Thymus (tissue), 11 donors: Measurements from ENCODE around the gene DGKG. TPM values are rescaled to one million over a fixed set of nuclear protein-coding genes. Genes with fewer than 3 reads are reported as not detected.

Experiments
- DNase-seq, 9 donors: peaks; one replicate each; pipeline ENCODE4 v3.0.0-alpha.2; 2013; ENCODE audit warnings: low spot score in 9 of 9, low read depth in 6 of 9, missing footprints in 1 of 9
- H3K27ac ChIP-seq, 2 donors: one replicate each; pipeline ENCODE4 v1.5.1; 2013; ENCODE audit warnings: control low read depth in 1 of 2, low read depth in 1 of 2, low read length in 1 of 2, mild to moderate bottlenecking in 1 of 2, moderate library complexity in 1 of 2
- H3K27me3 ChIP-seq, 2 donors: one replicate each; pipeline ENCODE4 v1.5.1; 2013; ENCODE audit warnings: low read length in 1 of 2; ENCODE audit not compliant: control insufficient read depth in 2 of 2, insufficient read depth in 1 of 2
- H3K36me3 ChIP-seq, 2 donors: one replicate each; pipeline ENCODE4 v1.5.1; 2013; ENCODE audit warnings: low read length in 1 of 2, mild to moderate bottlenecking in 1 of 2, moderate library complexity in 1 of 2; ENCODE audit not compliant: control insufficient read depth in 2 of 2, insufficient read depth in 2 of 2
- H3K4me1 ChIP-seq, 2 donors: one replicate each; pipeline ENCODE4 v1.5.1; 2013; ENCODE audit warnings: low read length in 2 of 2; ENCODE audit not compliant: control insufficient read depth in 2 of 2, insufficient read depth in 2 of 2
- H3K4me3 ChIP-seq, 2 donors: one replicate each; pipeline ENCODE4 v1.5.1; 2013; ENCODE audit warnings: low read length in 2 of 2, control low read depth in 1 of 2, mild to moderate bottlenecking in 1 of 2
- H3K9me3 ChIP-seq, 2 donors: one replicate each; pipeline ENCODE4 v1.5.1; 2013; ENCODE audit warnings: low read length in 1 of 2, mild to moderate bottlenecking in 1 of 2; ENCODE audit not compliant: control insufficient read depth in 2 of 2, insufficient read depth in 1 of 2
- WGBS: extraction: QIAGEN DNeasy Blood & Tissue Kit; methylation state at CpG from one replicate; pipeline ENCODE4 v1.1.7; 2013; 5-methylcytosine and 5-hydroxymethylcytosine counted together
- polyA plus RNA-seq: library from polyadenylated mRNA; stranded (reverse); fragments of 200-250 nt; gene quantifications from one replicate; pipeline ENCODE4 v1.2.3, GENCODE V29; 2013
- total RNA-seq: library from RNA; stranded (reverse); fragments of 120-200 nt; gene quantifications from one replicate; pipeline ENCODE4 v1.2.4, GENCODE V29; 2013
- donor health status: healthy.

The DGKG gene
- total and polyA plus RNA-seq, 2 donors = 1.1 to 1.6 TPM

DNA sequence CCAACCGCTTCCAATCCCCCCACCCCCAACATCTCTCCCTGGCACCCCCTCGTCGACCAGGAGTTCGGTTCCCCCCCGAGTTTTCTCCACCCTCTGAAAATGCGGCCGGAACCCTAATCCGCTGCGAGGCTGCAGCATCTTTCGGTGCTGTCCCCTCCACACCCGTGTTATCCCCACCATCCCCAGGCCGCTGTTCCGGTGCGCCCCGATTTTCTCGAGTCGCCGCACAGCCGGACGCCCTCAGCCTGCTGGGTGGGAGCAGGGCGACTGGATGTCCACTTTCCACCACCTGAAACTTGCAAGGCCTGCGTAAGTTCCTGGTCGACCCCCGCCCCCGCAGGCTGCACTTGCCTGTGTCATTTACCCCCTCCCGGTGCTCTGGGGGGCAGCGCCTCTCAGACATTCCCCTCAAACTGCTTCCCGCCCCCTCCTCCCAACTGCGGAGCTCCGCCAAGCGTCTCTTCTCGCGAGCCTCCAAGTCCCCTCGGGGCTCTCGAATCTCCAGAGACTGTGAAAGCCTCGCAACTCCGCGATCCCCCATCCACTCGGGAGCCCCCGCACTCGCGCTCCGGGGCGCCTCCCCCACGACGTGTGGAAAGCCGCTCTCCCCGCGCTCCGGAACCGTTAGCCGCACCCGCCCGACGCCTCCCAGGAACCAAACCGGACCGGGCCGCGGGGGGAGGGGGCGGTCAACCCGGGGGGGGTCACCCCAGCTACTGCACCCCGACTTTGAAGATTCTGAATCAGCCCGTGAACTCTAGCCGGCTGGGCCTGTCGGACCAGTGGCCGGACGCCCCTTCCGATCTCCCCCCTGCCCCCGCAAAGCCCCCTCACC is 253.7 kb downstream of the DGKG start:
- H3K36me3 ChIP-seq = no peaks in the 10 kb centered on the region
- peaks cover 7 to 40% of the 10 kb centered on the region in 2 donors for H3K4me1 ChIP-seq
- peaks cover 0 to 11% of the 10 kb centered on the region in 2 donors for H3K9me3 ChIP-seq
- peak overlapping the region; percentile 47 to 60 for H3K4me3 ChIP-seq
- H3K27me3 ChIP-seq = peaks cover 62 to 80% of the 10 kb centered on the region in 2 donors
- DNase-seq = peak in 3 of 9 donors; percentile 14 to 50 (median 29)
- no peak overlapping the region for H3K27ac ChIP-seq
- under 1% methylated on average over 69 of the region's 69 CpGs for WGBS

DNA sequence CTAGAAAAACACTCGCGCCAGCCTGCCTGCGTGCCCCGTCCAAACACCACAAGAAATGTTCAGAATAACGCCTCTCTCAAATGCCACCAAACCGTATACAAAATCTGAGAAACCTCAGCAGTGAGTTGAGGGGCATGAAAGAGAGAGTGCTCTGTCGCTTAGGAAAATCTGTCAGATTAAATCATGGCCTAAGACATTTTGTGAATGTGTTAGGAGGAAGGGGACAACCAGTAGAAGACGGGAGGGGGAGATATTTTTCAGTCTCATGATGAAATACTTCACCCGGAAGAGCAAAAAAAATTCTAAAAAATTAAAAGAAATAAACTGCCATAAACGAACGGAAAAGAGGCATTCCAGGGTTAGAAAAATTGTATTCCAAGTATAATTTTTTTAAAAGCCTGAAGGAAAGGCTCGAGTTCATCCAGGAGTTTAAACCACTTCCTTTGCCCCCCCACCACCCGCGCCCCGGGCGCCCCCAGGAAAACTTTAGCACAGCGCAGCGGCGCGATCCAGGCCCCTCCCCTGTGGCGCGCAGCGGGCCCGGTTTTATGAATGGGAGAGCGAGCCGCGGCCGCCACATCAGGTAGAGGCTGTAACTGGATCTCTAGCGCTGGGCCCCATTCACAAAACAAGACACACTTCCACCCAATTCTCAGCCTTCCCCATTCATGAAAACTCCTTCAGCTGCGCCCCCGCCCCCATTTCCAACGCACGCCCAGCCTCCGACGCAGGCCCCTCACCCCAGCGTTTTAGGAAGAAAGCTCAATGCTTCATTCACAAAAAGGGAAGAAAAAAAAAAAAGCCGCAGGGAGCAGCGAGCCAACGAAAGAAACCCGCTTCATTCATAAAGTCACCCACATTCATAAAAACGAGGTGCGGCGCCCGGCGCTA is 254.6 kb downstream of the DGKG start:
- WGBS = 2% methylated on average over 45 of the region's 45 CpGs
- H3K4me1 ChIP-seq = peaks cover 7 to 40% of the 10 kb centered on the region in 2 donors

DNA sequence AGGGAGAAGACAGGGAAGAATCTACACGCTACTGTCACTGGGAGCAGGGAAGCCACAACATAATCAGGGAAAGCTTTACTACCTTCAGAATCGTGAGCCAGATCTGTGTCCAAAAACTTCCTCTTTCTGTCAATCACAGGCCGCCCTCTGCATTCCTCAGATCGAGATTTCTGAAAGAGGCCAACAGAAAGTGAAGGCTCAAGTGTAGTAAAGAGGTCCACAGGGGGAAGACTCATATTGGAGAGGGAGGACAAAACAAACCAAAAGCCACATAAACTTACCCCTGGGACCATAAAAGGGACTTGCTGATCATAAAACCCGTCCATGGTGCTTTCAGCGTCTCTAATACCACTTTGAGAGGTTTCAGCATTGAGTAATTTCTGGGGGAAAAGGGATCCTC is 256.5 kb downstream of the DGKG start:
- Histone ChIP-seq H3K36me3 (no peaks in the 10 kb centered on the region), H3K9me3 (peaks cover 0 to 11% of the 10 kb centered on the region in 2 donors), H3K27ac (no peak overlapping the region), H3K4me3 (no peak overlapping the region), H3K27me3 (peaks cover 39 to 54% of the 10 kb centered on the region in 2 donors), H3K4me1 (peaks cover 7 to 34% of the 10 kb centered on the region in 2 donors)
- 70% methylated on average over 6 of the region's 6 CpGs for WGBS
- no peak for DNase-seq

More for the DNA sequence above, 254.6 kb downstream of the DGKG start:
- Histone ChIP-seq H3K27ac (peak overlapping the region in 1 of 2 donors; percentile 21), H3K36me3 (no peaks in the 10 kb centered on the region), H3K4me3 (peak overlapping the region; percentile 47 to 60), H3K27me3 (peaks cover 58 to 72% of the 10 kb centered on the region in 2 donors), H3K9me3 (peaks cover 0 to 11% of the 10 kb centered on the region in 2 donors)
- peak; percentile 24 to 85 (median 63) for DNase-seq

DNA sequence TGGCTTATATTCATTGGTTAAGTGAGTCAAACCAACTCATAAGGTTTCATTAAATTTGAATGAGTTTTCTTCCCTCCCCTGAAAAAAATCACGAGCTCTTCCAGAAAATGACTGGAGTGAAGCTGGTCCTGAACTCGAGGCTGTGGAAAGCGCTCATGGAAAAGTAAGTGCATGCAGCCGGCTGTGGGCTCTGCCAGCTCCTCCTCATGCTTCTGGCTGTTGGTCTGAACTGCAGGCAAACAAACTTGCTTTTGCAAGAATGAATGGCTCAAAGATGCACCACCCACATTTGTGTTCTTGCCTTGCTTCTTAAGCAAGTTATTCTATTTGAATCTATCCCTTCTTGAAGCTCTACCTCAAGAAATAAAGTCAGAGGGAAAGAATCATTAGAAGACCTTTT is 259.3 kb downstream of the DGKG start:
- DNase-seq = no peak
- H3K9me3 ChIP-seq = peaks cover 0 to 3% of the 10 kb centered on the region in 2 donors
- no peaks in the 10 kb centered on the region for H3K36me3 ChIP-seq
- H3K4me1 ChIP-seq = peaks cover 0 to 14% of the 10 kb centered on the region in 2 donors
- peaks cover 19 to 37% of the 10 kb centered on the region in 2 donors for H3K27me3 ChIP-seq
- no peak overlapping the region for H3K4me3 ChIP-seq
- 96% methylated on average over 4 of the region's 4 CpGs for WGBS
- no peak overlapping the region for H3K27ac ChIP-seq

DNA sequence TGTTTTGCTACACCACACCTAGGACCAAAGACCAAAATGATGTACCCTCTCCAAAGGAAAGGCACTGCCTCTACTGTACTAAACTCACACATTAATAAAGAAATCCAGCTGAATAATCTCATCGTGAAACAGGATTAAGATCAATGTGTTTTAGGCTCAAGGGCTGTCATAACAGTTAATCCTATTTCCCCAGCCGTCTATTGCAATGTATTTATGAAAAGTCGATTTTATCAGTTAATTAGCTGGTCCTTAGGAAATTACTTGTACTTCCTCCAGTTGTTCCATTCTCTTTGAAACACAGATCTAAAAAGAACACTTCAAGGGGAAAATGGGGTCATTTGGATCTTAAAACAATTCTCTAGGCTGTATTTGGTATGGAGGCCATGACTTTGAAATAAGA is 261.6 kb downstream of the DGKG start:
- H3K9me3 ChIP-seq = no peaks in the 10 kb centered on the region
- H3K27me3 ChIP-seq = peaks cover under 1 to 22% of the 10 kb centered on the region in 2 donors
- H3K27ac ChIP-seq = no peak overlapping the region
- H3K36me3 ChIP-seq = no peaks in the 10 kb centered on the region
- 90% methylated on average over 3 of the region's 3 CpGs for WGBS
- peaks cover 3 to 28% of the 10 kb centered on the region in 2 donors for H3K4me1 ChIP-seq
- DNase-seq = no peak
- H3K4me3 ChIP-seq = no peak overlapping the region

DNA sequence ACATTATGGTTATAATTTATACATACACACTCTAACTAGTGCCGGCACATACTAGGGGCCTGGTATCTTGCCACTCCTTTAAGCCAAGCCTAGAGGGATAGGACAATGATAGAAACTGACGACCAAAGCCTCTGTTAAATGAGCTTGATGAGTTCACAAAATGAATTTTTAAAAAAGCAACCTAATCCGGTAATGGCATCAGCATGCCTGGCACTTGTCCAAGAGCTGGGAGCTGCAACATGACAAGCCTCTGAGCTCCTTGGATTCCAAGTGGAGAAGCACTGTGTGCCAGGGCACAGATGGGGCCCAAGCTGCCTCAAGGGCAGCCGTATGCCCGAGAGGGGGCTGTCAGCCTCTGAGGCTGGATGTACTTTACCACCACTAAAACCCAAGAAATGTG is 262.9 kb downstream of the DGKG start:
- Histone ChIP-seq H3K4me1 (peaks cover 3 to 29% of the 10 kb centered on the region in 2 donors), H3K4me3 (no peak overlapping the region), H3K27ac (no peak overlapping the region), H3K9me3 (no peaks in the 10 kb centered on the region), H3K27me3 (peaks cover 0 to 20% of the 10 kb centered on the region in 2 donors), H3K36me3 (no peaks in the 10 kb centered on the region)
- DNase-seq = no peak
- 94% methylated on average over 5 of the region's 5 CpGs for WGBS

DNA sequence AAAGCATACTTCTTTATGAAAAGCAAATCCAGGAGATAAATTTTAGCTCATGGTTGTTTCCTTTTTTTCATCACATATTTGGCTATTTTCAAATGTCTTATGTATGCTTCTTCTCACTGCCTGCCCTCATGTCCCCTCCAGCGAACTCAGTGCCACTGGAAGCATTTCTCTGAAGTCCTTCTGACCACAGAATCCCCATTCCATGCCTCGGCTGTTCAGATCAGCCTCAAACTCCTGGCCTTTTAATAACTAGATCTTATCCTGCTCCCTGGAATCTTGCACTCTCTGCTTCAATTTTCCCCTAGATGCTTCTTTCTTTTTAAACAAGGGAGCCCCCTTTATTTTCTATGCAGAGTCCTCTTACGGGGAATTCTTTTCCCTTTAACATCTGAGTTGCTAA is 263.3 kb downstream of the DGKG start:
- H3K27ac ChIP-seq = no peak overlapping the region
- 95% methylated on average over 3 of the region's 3 CpGs for WGBS
- H3K27me3 ChIP-seq = peaks cover 0 to 18% of the 10 kb centered on the region in 2 donors
- H3K9me3 ChIP-seq = no peaks in the 10 kb centered on the region
- H3K36me3 ChIP-seq = no peaks in the 10 kb centered on the region
- DNase-seq = no peak
- no peak overlapping the region for H3K4me3 ChIP-seq
- peaks cover 3 to 29% of the 10 kb centered on the region in 2 donors for H3K4me1 ChIP-seq

DNA sequence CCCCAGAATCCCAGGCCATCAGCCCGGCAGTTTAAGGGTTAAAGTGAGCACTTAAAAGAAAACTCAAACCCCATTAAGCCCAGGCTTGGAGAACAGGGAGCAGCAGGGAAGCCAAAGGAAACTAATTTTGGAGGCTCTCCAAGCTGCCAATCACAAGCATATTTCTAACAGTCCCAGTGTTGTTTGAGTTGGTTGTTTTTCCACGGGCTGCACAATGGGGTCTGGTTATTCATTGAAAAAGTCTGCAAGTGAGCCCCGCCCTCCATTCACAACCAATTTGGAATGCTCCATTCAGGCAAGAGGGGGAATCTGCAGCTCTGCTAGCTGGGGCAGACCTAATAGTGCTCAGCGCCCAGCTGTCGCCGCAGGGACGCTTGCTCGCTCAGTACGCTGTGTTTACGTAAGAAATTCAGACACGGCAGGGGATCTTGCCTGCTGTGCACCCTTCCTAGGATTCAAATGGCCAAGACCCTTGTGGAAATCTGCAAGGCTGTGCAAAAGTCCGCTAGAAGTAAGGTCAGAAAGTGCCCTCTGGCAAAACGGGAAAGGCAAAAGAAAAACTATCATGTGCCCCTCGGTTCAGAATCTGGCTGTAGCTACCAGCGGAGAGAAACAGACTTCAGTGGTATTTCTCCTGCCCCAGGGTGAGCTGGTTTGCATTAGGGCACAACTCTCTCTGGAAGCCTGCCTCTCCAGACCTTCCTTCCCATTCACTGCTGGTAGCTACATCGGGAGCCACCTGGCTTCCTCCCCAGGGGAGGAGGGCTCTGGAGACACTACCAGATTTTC is 264.2 kb downstream of the DGKG start:
- Histone ChIP-seq H3K4me3 (peak overlapping the region in 1 of 2 donors; percentile 13), H3K27me3 (peaks cover 0 to 18% of the 10 kb centered on the region in 2 donors), H3K9me3 (no peaks in the 10 kb centered on the region), H3K4me1 (peaks cover 3 to 29% of the 10 kb centered on the region in 2 donors), H3K36me3 (no peaks in the 10 kb centered on the region), H3K27ac (no peak overlapping the region)
- peak in 5 of 9 donors; percentile 27 to 77 (median 49) for DNase-seq
- 5% methylated on average over 16 of the region's 16 CpGs for WGBS
